ENCODE data around the gene LCOR. TPM values are rescaled to one million over a fixed set of nuclear protein-coding genes. Genes with fewer than 3 reads are reported as not detected.

LCOR gene
- total RNA-seq, 1 experiment from 2014 or later, result 23.9 TPM

GRCh38 chr10:96902731-96903358 is 70.7 kb downstream of the LCOR start (continued):
- TF ChIP-seq USF2 (CRISPR knock-in tag; IDR thresholded peaks at IDR 0.05) (no peak), HMGA2 (CRISPR knock-in tag; IDR thresholded peaks at IDR 0.05) (no peak), NFYB (CRISPR knock-in tag; conservative IDR thresholded peaks at IDR 0.05; ENCODE audit: low read depth) (no peak)

GRCh38 chr10:96904648-96905047 is 72.5 kb downstream of the LCOR start:
- TF ChIP-seq ZNF232 (CRISPR knock-in tag; IDR thresholded peaks at IDR 0.05) (no peak), ERG (CRISPR knock-in tag; IDR thresholded peaks at IDR 0.05) (no peak), NR2C2 (CRISPR knock-in tag; IDR thresholded peaks at IDR 0.05) (no peak), NR3C1 (CRISPR knock-in tag; conservative IDR thresholded peaks at IDR 0.05; ENCODE audit: low read depth) (no peak)
- ChIA-PET CTCF (no interaction called here), POLR2A (no interaction called here)
- Mint-ChIP-seq H3K27me3 (ENCODE audit: low read depth) (no peaks in the 10 kb centered on the region), H3K36me3 (no peaks in the 10 kb centered on the region; the same call in 1 of the 2 replicates), H3K4me3 (no peak overlapping the region), H3K27ac (no peak overlapping the region), H3K9me3 (no peaks in the 10 kb centered on the region), H3K4me1 (peaks cover 35% of the 10 kb centered on the region)
- no peak for DNase-seq (ENCODE audit: low spot score)
- no peak for ATAC-seq

- Mint-ChIP-seq H3K27ac (no peak overlapping the region), H3K36me3 (no peaks in the 10 kb centered on the region), H3K4me3 (no peak overlapping the region), H3K27me3 (ENCODE audit: low read depth) (no peaks in the 10 kb centered on the region), H3K9me3 (no peaks in the 10 kb centered on the region), H3K4me1 (peaks cover 37% of the 10 kb centered on the region)
- ChIA-PET CTCF (no interaction called here), POLR2A (no interaction called here)
- ATAC-seq (no peak), DNase-seq (ENCODE audit: low spot score) (no peak)
- TF ChIP-seq GABPB1 (CRISPR knock-in tag; IDR thresholded peaks at IDR 0.05), result no peak
- TF ChIP-seq ZNF121 (CRISPR knock-in tag; IDR thresholded peaks at IDR 0.05), result no peak
- TF ChIP-seq NFE2L1 (CRISPR knock-in tag; IDR thresholded peaks at IDR 0.05), result no peak
- no peak for TF ChIP-seq MAX (CRISPR knock-in tag; IDR thresholded peaks at IDR 0.05)
- no peak for TF ChIP-seq TEAD4 (CRISPR knock-in tag; IDR thresholded peaks at IDR 0.05)
- TF ChIP-seq ESRRA (CRISPR knock-in tag; IDR thresholded peaks at IDR 0.05; ENCODE audit: borderline replicate concordance), result no peak
- no peak for TF ChIP-seq ZNF532 (CRISPR knock-in tag; IDR thresholded peaks at IDR 0.05; ENCODE audit: borderline replicate concordance)
Observed at GRCh38 chr10:96906864-96907263, 74.8 kb downstream of the LCOR start.
